CD14-positive monocyte (primary cell): ENCODE data around the gene ATM. TPM values are rescaled to one million over a fixed set of nuclear protein-coding genes. Genes with fewer than 3 reads are reported as not detected.

Source experiments
- DNase-seq, 3 donors: peaks; one replicate each; pipeline ENCODE4 v3.0.0-alpha.2; 2011 to 2022
- H2AFZ ChIP-seq: 2 replicates; pipeline ENCODE4 v1.6.0; 2012; ENCODE audit warnings: mild to moderate bottlenecking, low read depth, low read length, inconsistent platforms; ENCODE audit not compliant: insufficient read depth, poor library complexity, severe bottlenecking
- H3K27ac ChIP-seq, 2 donors: 1 replicate in 1 of 2; 2 replicates in 1 of 2; pipeline ENCODE4 v1.5.1; 2012 to 2013; ENCODE audit warnings: low read length in 2 of 2, control low read depth in 1 of 2, inconsistent platforms in 1 of 2, low read depth in 1 of 2, mild to moderate bottlenecking in 1 of 2
- H3K27me3 ChIP-seq, 2 donors: one replicate each; pipeline versions ENCODE4 v1.6.0 to v1.6.1; 2011 to 2013; ENCODE audit warnings: low read length in 2 of 2; ENCODE audit not compliant: control insufficient read depth in 2 of 2, insufficient read depth in 2 of 2
- H3K36me3 ChIP-seq, 2 donors: replicated peaks in 1 of 2; 1 replicate in 1 of 2; 2 replicates in 1 of 2; pipeline versions ENCODE4 v1.5.1 to v1.6.1; 2012 to 2013; ENCODE audit warnings: low read length in 2 of 2, control low read depth in 1 of 2, inconsistent platforms in 1 of 2, mild to moderate bottlenecking in 1 of 2; ENCODE audit not compliant: insufficient read depth in 2 of 2, control insufficient read depth in 1 of 2
- H3K4me1 ChIP-seq, 2 donors: 1 replicate in 1 of 2; 2 replicates in 1 of 2; pipeline versions ENCODE4 v1.5.1 to v1.6.1; 2012 to 2013; ENCODE audit warnings: low read length in 2 of 2, control low read depth in 1 of 2, inconsistent platforms in 1 of 2, mild to moderate bottlenecking in 1 of 2, moderate library complexity in 1 of 2; ENCODE audit not compliant: insufficient read depth in 2 of 2, control insufficient read depth in 1 of 2
- H3K4me2 ChIP-seq: replicated peaks from 2 replicates; pipeline ENCODE3; 2012; ENCODE audit warnings: low read length, moderate library complexity, mild to moderate bottlenecking; ENCODE audit not compliant: poor library complexity, severe bottlenecking; ENCODE audit errors: extremely low read depth
- H3K4me3 ChIP-seq, 3 experiments: fragments of 200-600 bp in 1 of 3; sonication (generic) in 1 of 3; replicated peaks in 1 of 3; 1 replicate in 2 of 3; 2 replicates in 1 of 3; pipeline ENCODE4 v1.5.1; 2011 to 2013; ENCODE audit warnings: low read length in 3 of 3, mild to moderate bottlenecking in 3 of 3, control low read depth in 2 of 3, low read depth in 2 of 3, inconsistent platforms in 1 of 3, moderate library complexity in 1 of 3
- H3K79me2 ChIP-seq: 2 replicates; pipeline ENCODE4 v1.6.0; 2012; ENCODE audit warnings: mild to moderate bottlenecking, control low read depth, inconsistent platforms, low read length, moderate library complexity; ENCODE audit not compliant: insufficient read depth
- H3K9ac ChIP-seq: 2 replicates; pipeline ENCODE4 v1.6.0; 2017; ENCODE audit warnings: low read length, mild to moderate bottlenecking; ENCODE audit not compliant: insufficient read depth, poor library complexity, severe bottlenecking
- H3K9me3 ChIP-seq, 2 donors: replicated peaks in 1 of 2; 1 replicate in 1 of 2; 2 replicates in 1 of 2; pipeline versions ENCODE4 v1.5.1 to v1.6.1; 2012 to 2013; ENCODE audit warnings: low read length in 2 of 2, control low read depth in 1 of 2; ENCODE audit not compliant: control insufficient read depth in 1 of 2, insufficient read depth in 1 of 2
- H4K20me1 ChIP-seq: 2 replicates; pipeline ENCODE4 v1.6.0; 2012; ENCODE audit warnings: mild to moderate bottlenecking, low read length, control low read depth, moderate library complexity; ENCODE audit not compliant: insufficient read depth
- H3K27ac Mint-ChIP-seq, 7 donors: one replicate each; pipeline ENCODE4 v1.8.0; 2020; ENCODE audit warnings: mild to moderate bottlenecking in 7 of 7, mixed read lengths in 7 of 7, moderate library complexity in 6 of 7, inconsistent platforms in 2 of 7
- H3K27me3 Mint-ChIP-seq, 3 donors: one replicate each; pipeline ENCODE4 v1.8.0; 2021 to 2022; ENCODE audit warnings: low read depth in 3 of 3, mild to moderate bottlenecking in 3 of 3, mixed read lengths in 3 of 3, moderate library complexity in 3 of 3, inconsistent platforms in 1 of 3
- H3K36me3 Mint-ChIP-seq, 2 donors: one replicate each; pipeline ENCODE4 v1.8.0; 2020; ENCODE audit warnings: mixed read lengths in 2 of 2, inconsistent platforms in 1 of 2, mild to moderate bottlenecking in 1 of 2
- H3K4me1 Mint-ChIP-seq: one replicate; pipeline ENCODE4 v1.8.0; 2020; ENCODE audit warnings: mild to moderate bottlenecking, mixed read lengths
- H3K4me3 Mint-ChIP-seq, 2 donors: one replicate each; pipeline ENCODE4 v1.8.0; 2020; ENCODE audit warnings: mild to moderate bottlenecking in 2 of 2, mixed read lengths in 2 of 2, moderate library complexity in 1 of 2
- H3K9me3 Mint-ChIP-seq, 7 donors: one replicate each; pipeline ENCODE4 v1.8.0; 2020 to 2022; ENCODE audit warnings: mixed read lengths in 7 of 7, mild to moderate bottlenecking in 6 of 7, moderate library complexity in 6 of 7, inconsistent platforms in 2 of 7
- WGBS: methylation state at CpG from one replicate; pipeline ENCODE4 v1.1.5; 2013; ENCODE audit warnings: missing lambda C conversion rate; ENCODE audit not compliant: insufficient coverage; 5-methylcytosine and 5-hydroxymethylcytosine counted together
- intact Hi-C, 2 donors: fragments of 100-400 bp; cut with micrococcal nuclease; formaldehyde crosslinking; loops; one replicate each; pipeline versions ENCODE4 v1.15.0 to v1.15.1; 2023
- polyA plus RNA-seq, 3 donors: library from polyadenylated mRNA; depleted of rRNA in 1 of 3; unstranded in 2 of 3; stranded (reverse) in 1 of 3; fragments of 300-500 nt in 2 of 3; fragments of >200 nt in 1 of 3; fragmentation: Illumina TruSeq in 2 of 3; gene quantifications; 1 replicate in 2 of 3; 2 replicates in 1 of 3; pipeline ENCODE4 v1.2.3, GENCODE V29; 2012 to 2021
- TF ChIP-seq, protein P1 (sequence below): fragments of 200-600 bp; IDR thresholded peaks from one replicate; pipeline ENCODE4 v1.8.0; 2022; ENCODE audit warnings: antibody characterized with exemption, mild to moderate bottlenecking

Gene ATM
- polyA plus RNA-seq, 3 donors = 13.2 to 56.7 (median 21.4) TPM

DNA sequence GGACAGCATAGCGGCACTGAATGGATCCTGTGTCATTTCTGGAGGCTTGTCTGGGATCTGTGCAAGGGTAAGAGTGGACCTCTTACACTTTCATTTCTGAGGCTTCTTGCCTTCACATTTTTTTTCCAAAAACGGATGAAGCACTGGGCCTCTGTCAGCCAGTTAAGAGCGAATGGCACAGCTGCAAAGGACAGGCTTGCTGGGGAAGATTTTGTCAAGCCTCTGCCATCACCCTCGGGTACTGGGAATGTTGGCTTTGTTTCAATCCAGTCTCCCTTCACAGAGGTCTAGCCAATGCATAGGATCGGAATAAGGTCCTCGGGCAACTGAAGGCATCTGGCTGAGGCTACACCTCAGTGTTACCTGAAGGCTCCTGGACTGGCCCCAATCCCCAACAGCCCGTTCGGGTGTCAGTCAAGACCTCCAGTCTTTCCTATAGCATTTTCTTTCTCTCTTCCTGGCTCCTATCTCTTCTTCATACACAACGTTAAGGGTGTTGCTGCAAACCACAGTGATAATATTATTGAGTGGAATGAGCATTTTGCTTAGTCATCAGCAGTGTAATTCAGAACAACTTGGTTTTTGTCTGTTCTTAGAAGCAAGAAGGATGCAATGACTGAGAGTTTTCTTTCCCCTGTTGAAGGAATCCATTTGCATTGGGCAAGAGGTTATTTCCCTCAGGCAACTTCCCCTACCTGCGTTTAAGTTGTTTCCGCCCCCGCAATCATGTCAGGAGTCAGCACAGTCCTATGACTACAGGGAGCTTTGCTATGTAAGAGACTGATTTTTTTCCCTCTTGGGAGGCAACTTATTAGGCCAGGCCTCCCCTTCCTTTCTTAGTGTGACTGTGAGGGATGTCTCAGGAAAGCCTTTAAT, 23.2 kb upstream of the ATM start:
- Histone ChIP-seq H3K4me3 (no peak overlapping the region), H3K4me1 (peaks cover 22 to 27% of the 10 kb centered on the region in 2 donors), H3K4me2 (peak overlapping the region; percentile 21), H3K27me3 (no peaks in the 10 kb centered on the region), H4K20me1 (peaks cover 24% of the 10 kb centered on the region), H3K9ac (no peak overlapping the region), H3K27ac (peak overlapping the region; percentile 45 to 69), H3K9me3 (peaks cover 8 to 9% of the 10 kb centered on the region in 2 donors), H3K79me2 (peaks cover 22% of the 10 kb centered on the region), H3K36me3 (peaks cover 22 to 39% of the 10 kb centered on the region in 2 donors), H2AFZ (no peak overlapping the region)
- H3K4me1 Mint-ChIP-seq = peaks cover 37% of the 10 kb centered on the region
- WGBS = 89% methylated on average over 6 of the region's 12 CpGs
- H3K9me3 Mint-ChIP-seq = peaks cover 6 to 14% (median 10%) of the 10 kb centered on the region in 7 donors
- no peaks in the 10 kb centered on the region for H3K27me3 Mint-ChIP-seq
- peaks cover 39 to 46% of the 10 kb centered on the region in 2 donors for H3K36me3 Mint-ChIP-seq
- intact Hi-C loops = no loop called here
- peak; percentile 75 to 91 (median 77) for DNase-seq
- TF ChIP-seq, protein P1, sequence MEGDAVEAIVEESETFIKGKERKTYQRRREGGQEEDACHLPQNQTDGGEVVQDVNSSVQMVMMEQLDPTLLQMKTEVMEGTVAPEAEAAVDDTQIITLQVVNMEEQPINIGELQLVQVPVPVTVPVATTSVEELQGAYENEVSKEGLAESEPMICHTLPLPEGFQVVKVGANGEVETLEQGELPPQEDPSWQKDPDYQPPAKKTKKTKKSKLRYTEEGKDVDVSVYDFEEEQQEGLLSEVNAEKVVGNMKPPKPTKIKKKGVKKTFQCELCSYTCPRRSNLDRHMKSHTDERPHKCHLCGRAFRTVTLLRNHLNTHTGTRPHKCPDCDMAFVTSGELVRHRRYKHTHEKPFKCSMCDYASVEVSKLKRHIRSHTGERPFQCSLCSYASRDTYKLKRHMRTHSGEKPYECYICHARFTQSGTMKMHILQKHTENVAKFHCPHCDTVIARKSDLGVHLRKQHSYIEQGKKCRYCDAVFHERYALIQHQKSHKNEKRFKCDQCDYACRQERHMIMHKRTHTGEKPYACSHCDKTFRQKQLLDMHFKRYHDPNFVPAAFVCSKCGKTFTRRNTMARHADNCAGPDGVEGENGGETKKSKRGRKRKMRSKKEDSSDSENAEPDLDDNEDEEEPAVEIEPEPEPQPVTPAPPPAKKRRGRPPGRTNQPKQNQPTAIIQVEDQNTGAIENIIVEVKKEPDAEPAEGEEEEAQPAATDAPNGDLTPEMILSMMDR = no peak
- H3K27ac Mint-ChIP-seq = peak overlapping the region; percentile 81 to 91 (median 88)
- peak overlapping the region in 1 of 2 donors; percentile 65 for H3K4me3 Mint-ChIP-seq

- Mint-ChIP-seq H3K27ac (peak overlapping the region in 3 of 7 donors; percentile 23 to 69 (median 51)), H3K36me3 (peaks cover 41 to 55% of the 10 kb centered on the region in 2 donors), H3K4me3 (no peak overlapping the region), H3K27me3 (no peaks in the 10 kb centered on the region), H3K4me1 (peaks cover 37% of the 10 kb centered on the region), H3K9me3 (peaks cover 33 to 43% (median 39%) of the 10 kb centered on the region in 7 donors)
- H3K9ac ChIP-seq = no peak overlapping the region
- 29% methylated on average over 1 of the region's 2 CpGs for WGBS
- H3K27me3 ChIP-seq = no peaks in the 10 kb centered on the region
- H3K27ac ChIP-seq = no peak overlapping the region
- intact Hi-C loops = no loop called here
- TF ChIP-seq, protein P1 = no peak
- H3K4me2 ChIP-seq = no peak overlapping the region
- DNase-seq = no peak
- no peak overlapping the region for H3K4me3 ChIP-seq
- peaks cover 20 to 39% of the 10 kb centered on the region in 2 donors for H3K36me3 ChIP-seq
- H4K20me1 ChIP-seq = peaks cover 24% of the 10 kb centered on the region
- peaks cover 22 to 27% of the 10 kb centered on the region in 2 donors for H3K4me1 ChIP-seq
- H3K79me2 ChIP-seq = peaks cover 43% of the 10 kb centered on the region
- H2AFZ ChIP-seq = no peak overlapping the region
- peaks cover 38 to 39% of the 10 kb centered on the region in 2 donors for H3K9me3 ChIP-seq
Observed at GRCh38 chr11:108203075-108203474, 19.8 kb upstream of the ATM start.
